Stimulated activated CD4-positive, alpha-beta T cell treated with anti-CD3 and anti-CD28 coated beads, Interleukin-4, amount 100 ng/mL, for 24 hours (primary cell): ENCODE measurements around the gene RPL5.
A peak's percentile ranks its signal among the peaks of the same experiment; 100 is the strongest.

ENCODE experiments used
- DNase-seq: peaks from one replicate; pipeline ENCODE4 v3.0.0-alpha.2; 2020

RPL5 gene

DNA sequence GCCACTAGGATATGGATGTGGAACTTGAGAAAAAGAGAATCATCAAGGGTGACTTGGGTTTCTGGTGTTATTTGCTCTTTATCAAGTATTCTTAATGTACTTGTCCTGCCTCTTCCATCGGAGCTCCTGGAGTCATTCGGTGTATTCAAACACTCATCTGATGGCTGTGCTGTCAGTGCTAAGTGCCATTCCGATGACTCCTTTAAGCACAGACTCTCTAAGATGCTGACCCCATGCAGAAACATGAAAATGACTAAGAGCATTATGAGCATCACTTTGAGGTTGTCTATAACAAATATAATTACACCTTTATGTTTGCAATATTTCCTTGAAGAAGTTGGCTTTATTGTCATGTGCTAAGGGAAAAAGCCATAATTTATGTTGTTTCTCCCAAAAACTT is 11.3 kb upstream of the RPL5 start:
- DNase-seq = no peak

DNA sequence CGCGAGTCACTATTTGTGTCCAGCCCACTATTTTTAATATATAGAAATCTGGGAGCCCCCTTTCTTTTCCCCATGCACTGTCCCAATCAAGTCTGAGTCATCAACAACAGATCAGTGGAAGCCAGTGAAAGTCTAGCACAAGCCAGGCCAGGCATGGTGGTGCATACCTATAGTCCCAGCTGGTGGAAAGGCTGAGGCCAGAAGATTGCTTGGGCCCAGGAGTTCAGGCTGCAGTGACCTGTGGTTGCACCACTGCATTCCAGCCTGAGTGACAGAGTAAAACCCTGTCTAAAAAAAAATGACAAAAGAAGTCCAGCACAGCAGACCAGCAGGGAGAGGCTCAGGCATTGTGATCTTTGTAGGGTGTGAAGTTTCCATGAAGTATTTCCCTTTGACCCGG is 9.0 kb upstream of the RPL5 start:
- no peak for DNase-seq

DNA sequence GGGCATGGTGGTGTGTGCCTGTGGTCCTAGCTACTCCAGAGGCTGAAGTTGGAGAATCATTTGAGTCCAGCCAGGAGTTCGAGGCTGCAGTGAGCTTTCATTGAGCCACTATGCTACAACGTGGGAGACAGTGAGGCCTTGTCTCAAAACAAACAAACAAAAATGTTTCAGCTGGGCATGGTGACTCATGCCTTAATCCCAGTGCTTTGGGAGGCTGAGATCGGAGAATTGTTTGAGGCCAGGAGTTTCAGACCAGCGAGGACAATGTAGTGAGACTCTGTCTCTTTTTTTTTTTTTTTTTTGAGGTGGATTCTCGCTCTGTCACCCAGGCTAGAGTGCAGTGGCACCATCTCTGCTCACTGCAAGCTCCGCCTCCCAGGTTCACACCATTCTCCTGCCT is 5.0 kb upstream of the RPL5 start:
- DNase-seq = no peak

DNA sequence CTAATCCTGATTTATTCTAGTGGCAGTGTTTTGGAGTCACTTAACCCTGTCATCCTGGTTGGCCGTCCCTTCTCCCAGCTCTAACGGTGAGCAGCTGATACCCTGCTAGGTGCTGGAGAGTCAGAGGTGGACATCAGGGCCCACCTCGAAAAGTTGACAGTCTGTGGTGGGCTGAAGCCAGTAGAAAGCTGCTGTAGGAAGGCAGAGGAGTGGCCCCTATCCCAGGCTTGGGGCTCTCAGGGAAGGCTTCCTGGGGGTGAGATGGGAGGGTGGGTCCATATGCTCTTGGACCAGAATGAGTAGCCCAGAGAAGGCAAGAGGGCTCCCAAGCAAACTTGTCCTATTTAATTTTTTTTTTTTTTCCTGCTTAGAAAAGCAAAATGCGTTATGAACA is 475 bp upstream of the RPL5 start:
- no peak for DNase-seq

DNA sequence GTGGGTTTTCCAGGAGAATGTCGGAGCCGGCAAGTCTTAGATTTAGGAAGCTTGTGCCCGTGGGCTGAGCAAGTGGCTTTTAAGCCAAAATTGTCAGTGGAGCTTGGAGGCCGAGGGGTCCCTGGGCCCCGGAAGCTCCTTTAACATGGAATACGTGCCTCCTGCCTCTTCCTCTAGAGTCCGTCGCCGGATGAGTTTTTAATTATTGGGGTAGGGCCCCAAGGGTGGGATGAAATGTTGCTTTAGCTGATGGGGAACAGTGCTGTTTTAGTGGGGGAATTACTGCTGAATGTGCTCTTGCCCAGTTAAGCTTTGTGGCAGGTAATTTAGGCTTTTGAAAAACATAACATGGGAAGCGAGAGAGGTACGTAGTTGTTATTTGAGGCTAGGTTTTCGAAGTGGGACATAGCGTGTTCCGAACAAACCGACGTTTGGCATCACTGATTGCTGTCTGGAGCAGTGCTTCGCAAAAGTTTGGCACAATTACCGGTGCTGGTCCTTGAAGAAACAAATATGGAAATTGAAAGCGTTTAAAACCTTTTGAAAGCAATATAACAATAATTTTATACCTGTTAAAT is 786 bp downstream of the RPL5 start:
- peak; percentile 16 for DNase-seq

DNA sequence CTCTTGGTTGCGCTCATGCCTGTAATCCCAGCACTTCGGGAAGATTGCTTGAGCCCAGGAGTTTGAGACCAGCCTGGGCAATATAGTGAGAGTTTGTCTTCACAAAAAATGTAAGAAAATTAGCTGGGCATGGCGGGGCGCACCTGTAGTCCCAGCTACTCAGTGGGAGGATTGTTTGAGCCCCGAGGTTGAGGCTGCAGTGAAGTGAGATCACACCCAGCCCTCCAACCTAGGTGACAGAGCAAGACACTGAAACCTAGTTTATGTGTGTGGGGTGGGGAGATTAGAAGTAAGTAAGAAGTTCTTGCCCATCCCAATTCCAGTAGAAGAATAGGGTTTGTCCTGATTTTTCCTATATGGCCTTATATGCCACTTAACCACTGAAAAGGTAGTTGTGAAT is 2.0 kb downstream of the RPL5 start:
- DNase-seq = peak; percentile 39

DNA sequence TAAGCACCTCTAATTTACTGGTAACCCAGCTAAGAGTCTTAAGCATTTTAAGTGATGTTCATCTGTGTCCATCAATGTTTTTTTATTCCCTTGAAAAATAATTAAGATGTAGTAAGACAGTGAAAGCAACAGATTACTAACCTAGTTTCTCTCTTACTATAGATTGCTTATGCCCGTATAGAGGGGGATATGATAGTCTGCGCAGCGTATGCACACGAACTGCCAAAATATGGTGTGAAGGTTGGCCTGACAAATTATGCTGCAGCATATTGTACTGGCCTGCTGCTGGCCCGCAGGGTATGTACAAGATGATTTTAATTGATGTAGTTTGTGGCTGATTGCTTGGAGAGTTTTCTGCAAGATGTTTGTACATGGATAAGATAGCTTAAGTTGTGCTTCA is 2.8 kb downstream of the RPL5 start:
- no peak for DNase-seq

DNA sequence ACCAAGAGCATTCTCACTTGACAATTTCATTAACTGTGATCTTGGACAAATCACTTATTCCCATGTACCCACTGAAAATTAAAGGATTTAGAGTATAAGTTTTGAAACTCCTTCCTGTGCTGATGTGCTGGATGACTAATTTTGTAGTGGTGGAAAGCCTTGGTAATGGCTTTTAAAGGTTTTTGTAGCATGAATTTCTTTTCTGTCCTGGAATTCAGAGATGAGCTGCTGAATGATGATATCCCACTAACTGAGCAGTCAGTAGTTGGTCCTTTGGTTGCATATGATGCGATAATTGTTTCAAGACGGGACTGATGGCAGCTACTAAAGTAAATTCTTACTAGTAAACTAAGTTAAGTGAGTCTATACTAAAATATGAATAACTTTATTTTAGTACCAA is 5.2 kb downstream of the RPL5 start:
- DNase-seq = no peak

DNA sequence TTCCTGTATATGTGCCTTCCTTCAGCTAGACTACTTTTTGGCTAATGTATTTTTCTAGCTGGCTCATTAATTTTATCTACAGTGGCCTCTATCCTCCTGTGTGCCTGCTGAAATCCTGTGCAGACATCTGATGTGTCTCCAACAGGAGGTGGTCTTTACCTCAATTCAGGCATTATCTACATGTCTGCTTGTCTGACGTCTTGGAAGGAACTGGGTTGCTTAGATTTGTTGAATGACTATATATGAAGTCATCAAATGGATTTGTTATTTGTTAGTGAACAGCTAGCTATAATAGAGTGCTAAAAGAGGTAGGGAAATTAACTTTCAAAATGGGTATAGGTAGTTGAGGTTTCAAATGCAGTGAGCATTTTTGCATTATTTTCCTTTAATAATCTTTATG is 6.7 kb downstream of the RPL5 start:
- no peak for DNase-seq

DNA sequence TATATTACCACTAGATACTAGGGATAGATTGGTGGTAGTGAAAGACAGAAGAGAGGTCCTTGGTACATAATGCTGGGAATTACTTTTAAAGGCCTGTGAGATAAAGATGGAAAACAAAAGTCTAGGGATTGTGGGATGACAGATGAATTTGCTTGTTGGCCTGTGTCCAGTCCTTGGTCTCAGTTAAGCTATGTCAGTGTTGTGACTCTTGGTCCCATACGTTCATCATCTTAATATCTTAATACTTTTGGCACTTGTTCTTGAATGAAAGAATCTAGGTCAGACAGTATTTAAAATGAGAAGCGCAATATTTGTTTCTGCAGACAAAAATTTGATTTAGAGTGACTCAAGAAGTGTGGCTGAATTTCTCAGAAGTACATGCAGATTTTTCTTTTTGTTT is 7.6 kb downstream of the RPL5 start:
- no peak for DNase-seq

DNA sequence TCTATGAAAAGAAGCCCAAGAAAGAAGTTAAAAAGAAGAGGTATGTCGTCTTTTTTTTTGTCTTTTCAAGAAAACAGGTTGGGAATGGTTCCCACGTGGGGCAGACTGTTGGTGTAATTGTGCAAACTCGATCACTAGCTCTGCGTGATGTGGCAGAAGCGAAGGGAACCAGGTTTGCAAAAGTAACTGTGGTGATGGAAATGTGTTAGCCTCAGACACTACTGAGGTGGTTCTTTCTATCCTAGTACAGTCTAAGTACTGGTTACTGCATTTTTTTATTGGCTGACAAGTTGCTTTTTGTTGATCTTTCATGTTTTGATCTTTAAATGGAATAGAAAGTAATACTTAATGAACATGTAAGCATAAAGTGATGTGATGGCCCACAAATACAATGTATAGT is 8.8 kb downstream of the RPL5 start:
- no peak for DNase-seq

DNA sequence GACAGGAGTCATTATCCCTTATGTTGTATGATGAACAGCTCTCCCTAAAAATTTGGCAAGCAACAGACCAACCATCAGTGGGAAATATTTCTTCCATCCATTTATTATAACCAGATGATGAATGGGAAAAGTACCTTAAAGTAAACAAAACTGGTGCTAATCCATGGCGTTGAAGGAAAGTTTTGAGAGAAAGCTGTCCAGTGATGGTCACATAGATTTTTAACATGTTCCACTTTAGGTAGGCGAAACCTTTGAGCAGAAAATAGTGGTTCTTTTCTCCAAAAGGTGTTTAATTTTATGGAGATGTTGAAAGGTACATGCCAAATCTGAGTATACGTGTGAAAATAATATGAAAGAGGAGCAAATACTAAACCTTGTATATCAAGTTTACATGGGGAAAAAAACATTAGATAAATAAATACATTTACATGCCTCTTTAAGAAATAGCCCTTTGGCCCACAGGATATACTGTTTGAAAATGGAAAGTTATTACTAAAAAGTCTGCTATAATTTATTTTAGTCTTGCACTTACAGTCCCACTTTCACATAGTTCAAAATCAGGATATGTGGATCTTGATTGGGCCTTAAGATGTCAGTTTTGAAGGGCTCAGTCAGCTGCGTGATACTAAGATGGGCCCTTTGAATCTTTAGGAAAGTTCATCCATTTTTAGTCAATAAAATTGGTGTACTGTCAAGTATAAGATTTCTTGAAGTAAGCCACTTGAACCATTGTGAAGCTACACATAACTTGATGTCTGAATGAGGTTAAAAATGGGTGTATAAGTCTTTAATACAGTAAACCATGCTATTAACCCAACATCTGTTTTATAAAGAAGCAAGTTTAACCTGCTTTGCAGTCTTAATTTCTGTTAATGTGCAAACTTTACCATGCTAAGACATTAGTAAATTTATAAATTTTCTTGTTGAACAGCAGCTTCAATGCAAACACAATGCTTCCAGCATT is 10.5 kb downstream of the RPL5 start:
- no peak for DNase-seq

DNA sequence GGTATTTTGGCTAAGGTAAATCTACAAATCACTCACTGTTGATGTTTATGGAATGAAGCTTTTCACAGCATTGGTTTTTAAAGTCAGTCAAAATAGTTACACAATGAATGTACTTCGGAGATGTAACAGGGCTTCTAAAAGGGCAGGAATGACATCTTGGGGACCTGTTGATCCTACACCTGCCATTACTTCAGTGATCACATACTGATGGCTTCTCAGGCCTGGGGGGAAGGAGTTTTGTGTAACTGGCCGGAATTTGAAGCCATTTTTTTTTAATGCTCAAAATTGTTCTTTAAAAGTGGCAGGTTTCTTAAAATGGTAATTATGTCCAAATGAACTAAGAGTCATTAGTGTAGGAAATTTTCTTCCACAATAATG is 11.2 kb downstream of the RPL5 start:
- no peak for DNase-seq

DNA sequence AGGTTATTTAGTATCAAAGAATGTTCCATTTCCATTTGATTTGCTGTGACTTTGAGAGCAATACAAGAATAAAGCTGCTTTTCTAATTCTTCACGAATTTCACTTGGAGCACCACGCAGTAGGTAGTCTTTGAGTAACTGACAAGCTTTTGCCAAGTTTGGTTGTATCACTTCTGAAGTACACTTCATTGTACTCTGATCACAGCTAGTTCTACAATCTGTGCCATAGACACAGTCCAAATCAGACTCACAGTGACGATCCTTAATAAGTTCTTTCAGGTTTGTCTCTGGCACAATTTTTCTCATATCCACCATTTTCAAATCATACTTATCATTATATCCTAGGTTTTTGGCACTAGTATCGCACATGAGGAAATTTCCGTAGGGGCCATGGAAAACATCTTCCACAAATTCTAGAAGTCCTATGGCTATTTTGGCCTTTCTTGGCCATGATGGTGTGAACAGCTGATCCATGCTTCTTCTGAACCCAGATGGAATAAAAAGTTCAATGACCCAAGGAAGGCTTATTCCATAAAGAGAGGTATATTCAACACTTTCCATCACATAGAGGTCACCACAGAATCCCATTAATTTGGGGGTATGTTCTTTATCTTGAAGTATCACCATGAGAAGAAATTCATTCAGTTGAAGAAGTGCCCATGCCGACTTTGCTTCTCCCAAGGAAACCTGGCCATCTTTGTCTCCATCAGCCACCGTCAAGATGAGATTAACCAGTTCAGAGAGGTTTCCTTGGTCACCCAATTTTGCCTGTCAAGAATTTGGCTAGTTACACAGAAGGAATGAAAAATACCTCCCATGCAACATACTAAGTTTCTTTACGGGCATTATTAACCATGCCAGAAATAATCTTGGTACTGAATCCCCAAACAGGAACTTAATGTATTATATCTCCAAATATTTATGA is 11.9 kb downstream of the RPL5 start:
- DNase-seq = no peak

DNA sequence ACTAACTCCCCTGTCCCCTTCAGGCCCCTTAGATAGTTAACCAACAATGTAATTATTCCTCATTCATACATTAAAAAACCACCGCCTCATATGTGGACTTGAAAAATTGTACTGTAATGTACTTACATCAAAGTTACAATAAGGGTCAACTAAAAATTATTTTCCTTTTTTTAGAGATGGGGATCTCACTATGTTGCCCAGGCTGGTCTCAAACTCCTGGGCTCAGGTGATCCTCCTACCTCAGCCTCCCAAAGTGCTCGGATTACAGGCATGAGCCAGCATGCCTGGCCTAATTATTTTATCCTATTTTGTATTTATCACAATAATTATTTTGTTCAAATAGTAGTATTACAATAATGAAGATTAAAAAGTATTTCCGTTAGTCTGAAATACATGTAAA is 12.6 kb downstream of the RPL5 start:
- no peak for DNase-seq

DNA sequence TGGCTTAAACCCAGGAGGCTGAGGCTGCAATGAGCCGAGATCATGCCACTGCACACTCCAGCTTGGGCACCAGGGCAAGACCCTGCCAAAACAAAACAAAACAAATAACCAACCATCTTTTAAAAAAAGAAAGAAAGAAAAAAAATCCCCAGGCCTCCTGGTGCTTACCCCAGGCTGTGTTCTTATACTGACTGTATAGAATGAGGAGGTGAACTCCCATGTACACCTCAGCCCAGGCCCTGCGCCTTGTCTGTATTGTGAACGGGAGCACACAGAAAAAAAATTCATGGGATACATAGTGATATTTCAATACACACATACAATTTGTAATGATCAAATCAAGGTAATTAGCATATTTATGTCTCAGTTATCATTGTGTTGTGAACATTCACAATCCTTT is 14.1 kb downstream of the RPL5 start:
- no peak for DNase-seq

DNA sequence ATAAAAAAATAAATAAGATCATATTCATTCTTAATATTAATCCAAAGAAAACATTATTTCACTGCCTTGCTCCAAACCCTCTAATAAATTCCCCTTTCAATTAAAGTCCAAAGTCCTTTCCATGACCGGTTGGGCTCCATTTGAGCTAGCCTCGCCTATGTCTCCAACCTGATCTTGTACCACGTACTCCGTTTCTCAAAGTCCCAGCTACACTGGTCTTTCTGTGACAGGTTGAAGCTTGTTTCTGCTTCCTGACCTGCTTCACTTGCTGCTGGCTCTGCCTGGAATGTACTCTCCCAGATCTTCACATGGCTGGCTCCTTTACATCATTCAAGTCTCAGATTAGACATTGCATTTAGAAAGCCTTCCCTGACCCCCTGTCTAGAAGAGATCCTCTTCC is 16.4 kb downstream of the RPL5 start:
- no peak for DNase-seq

DNA sequence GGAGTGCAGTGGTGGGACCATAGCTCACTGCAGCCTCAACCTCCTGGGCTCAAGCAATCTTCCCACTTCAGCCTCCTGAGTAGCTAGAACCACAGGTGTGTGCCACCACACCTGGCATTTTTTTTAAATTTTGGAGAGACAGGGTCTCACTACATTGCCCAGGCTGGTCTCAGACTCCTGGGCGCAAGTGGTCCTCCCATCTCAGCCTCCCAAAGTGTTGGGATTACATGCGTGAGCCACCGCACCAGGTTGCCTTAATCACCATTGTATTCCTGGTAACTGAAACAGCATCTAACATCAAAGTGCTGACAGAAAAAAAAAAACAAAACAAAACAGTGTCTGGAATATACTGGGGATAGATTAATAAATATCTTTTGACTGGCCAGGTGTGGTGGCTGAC is 18.2 kb downstream of the RPL5 start:
- DNase-seq = no peak

DNA sequence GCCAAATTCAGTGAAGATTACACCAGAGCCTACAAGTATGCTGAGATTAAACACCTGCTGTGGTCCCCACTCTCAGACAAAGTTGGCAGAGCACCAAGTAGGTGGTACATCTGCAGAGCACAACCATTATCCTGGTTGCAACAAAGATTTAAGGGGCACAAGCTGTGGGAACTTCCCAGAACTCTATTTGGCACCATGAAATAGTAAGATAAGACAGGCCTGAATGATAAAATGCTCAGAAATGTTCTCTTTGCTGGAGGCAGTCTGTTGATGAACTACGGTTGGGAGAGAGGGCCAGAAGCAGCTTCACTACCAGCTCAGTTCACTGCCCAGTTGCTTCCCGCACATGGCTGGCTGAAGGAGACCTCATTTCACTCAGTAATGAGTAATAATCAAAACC is 19.9 kb downstream of the RPL5 start:
- no peak for DNase-seq

DNA sequence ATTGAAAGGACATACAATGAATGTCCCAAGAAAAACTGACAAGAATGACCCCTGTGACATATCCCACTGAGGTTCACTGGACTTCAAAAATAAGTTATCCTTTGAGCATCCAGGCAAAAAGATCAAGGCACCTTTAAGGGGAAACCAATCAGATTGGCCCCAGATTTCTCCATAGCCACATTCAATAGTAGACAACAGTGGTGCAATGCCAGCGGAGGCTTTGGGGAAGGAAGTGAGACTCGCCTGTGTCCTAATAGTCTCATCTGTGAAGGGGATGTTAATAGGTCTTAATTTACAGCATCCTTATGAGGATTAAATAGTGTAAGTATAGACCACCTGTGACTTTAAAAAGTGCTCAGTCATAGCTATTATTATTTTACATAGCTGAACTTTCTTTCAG is 21.5 kb downstream of the RPL5 start:
- DNase-seq = no peak

DNA sequence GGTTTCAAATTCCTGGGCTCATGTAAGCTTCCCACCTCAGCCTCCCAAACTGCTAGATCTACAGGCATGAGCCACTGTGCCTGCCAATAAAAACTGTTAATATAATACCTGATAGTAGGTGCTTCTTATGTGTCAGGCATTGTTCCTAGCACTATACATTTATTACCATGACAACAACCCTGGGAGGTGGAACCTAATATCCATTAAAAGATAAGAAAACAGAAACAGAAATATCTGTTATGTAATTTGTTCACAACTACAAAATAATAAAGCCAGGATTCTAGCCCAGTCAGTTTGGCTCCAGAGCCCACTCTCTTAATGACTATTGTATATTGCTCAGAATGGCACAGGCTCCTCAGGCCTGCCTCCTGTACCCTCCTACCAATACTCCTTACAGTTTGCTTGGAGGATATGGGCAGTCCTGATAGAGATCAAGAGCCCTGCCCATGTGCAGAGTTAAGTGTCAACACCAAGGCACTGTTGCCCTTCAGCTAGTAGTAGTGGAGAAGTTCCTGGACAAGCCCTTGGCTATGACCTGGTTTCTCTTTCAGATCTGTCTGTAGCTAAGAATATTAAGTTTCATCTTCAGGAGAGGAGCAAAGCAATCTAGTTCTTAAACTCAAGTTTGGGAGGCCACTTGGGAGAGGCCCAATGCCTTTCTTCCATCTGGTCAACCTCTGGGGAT is 22.4 kb downstream of the RPL5 start:
- no peak for DNase-seq

DNA sequence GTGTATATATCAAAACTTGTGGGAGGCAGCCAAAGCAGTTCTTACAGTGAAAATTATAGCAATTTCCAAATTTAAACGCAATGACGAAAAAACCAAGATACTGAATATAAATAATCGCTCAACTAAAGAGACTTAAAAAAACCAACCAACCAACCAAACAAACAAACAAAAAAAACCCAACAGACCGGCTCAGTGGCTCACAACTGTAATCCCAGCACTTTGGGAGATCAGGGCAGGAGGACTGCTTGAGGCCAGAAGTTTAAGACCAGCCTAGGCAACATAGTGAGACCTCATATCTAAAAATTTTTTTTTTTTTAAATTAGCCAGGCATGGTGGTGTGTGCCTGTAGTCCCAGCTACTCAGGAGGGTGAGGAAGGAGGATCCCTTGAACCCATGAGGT is 23.4 kb downstream of the RPL5 start:
- DNase-seq = no peak

DNA sequence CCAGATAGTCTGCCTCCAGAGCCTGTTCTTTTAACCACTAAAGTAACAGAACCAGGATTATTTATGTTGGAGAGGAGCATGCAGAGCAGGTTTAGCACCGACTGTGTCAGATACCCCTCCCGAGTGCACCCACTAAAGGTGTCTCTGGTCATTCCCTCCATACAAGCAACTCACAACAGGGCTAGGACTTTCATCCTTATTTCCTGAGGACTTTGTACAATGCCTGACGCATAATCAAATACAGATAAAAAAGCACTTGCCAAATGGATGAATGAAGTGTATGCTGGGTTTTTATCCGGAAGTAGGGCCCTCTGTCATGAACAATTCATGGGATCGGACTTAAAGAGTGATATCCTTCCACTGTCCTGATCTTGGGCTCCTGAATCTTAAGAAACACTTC is 26.0 kb downstream of the RPL5 start:
- no peak for DNase-seq
